Right renal cortex interstitium (tissue), 3 donors: Measurements from ENCODE around the gene IFT52. TPM values are rescaled to one million over a fixed set of nuclear protein-coding genes. Genes with fewer than 3 reads are reported as not detected.

Source experiments
- DNase-seq, 3 donors: peaks; one replicate each; pipeline ENCODE4 v3.0.0-alpha.2; 2013; ENCODE audit warnings: low read depth in 3 of 3, low spot score in 2 of 3
- polyA plus RNA-seq, 3 donors: library from polyadenylated mRNA; unstranded; fragments of 120-200 nt; gene quantifications; one replicate each; pipeline ENCODE4 v1.2.1, GENCODE V29; 2013; ENCODE audit not compliant: insufficient read length in 3 of 3

The IFT52 gene, protein sequence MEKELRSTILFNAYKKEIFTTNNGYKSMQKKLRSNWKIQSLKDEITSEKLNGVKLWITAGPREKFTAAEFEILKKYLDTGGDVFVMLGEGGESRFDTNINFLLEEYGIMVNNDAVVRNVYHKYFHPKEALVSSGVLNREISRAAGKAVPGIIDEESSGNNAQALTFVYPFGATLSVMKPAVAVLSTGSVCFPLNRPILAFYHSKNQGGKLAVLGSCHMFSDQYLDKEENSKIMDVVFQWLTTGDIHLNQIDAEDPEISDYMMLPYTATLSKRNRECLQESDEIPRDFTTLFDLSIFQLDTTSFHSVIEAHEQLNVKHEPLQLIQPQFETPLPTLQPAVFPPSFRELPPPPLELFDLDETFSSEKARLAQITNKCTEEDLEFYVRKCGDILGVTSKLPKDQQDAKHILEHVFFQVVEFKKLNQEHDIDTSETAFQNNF
- polyA plus RNA-seq = 10 to 100 TPM; 77.4 to 81.6 (median 78.8) TPM

DNA sequence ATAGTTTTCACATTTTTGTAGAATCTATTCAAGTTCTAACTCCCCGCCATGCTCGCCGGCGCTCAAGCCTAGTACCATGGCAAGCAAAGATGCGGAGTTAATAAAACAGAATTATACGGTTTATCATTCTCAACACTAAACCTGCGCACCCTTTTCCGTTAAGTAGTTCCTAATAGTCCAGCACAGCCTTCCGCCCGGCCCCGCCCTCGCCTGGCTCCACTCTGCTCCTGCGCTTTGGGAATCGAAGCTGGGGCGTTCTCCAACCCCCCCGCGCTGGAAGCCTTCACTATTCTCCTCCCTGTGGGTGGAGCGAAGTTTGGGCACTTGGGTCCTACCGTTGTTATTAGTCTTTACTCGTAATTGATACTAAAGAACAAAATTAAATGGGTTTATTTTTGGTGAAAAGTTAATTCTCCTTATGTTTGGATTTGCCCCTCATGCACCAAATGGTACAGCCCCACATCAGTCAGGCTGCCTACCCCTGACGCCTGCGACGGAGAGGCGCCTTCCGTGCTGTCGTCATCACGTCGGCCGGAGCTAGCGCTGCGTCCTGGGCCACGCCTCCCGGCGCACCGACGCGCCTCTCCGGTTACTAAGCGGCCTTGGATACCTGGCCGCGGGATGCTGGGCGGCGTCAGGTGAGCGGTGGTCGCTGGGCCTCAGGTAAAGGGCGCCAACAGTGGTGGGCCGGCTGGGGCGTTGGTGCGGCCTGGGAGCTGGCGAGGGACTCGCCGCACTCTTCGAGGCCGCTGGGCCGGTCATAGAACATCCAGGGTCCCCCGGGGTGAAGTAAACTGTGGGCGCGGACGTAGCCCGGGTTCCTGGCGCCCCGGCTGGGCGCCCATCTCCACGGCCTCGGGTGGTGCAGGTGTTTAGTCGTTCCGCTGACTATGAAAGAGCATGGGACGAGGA lies at the start of gene IFT52:
Gene IFT52, plus strand, starts transcription at position 546 of the 912 bp plus-strand sequence. CDS start 3,762 bp downstream, outside the sequence.
- DNase-seq = peak; percentile 91 to 95 (median 91)

DNA sequence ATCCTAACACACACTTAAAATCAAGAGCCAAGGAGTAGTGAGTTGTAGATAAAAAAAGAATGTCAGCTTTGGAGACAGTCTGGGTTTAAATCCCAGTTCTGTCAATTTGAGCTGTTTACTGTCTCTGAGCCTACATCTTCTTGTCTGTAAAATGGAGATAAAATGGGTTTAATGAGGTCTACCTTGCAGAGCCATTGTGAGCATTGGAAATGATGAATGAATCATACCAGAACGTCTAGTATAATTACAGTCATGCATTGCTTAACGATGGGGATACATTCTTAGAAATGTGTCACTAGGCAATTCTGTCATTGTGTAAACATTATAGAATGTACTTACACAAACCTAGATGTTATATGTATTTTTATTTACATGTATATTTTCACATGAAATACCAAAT lies 49.5 kb upstream of the IFT52 start:
- DNase-seq = no peak

DNA sequence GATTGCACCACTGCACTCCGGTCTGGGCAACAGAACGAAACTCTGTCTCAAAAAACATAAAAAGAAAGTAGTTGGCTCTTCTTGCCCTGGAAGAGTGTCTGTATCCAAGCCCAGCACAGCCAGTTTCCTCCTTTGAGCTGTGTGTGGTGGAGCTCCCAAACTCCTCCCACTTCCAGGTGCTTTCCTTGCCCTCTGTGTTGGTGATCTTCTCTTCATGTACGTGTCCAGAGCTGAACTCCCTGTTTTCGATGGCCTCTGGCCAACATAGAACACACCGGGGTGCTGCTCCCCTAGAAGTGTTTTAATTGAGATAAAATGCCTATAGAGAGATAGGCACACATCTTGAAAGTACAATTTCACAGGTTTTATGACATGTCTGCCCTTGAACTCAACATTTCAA lies 48.6 kb upstream of the IFT52 start:
- DNase-seq = no peak

DNA sequence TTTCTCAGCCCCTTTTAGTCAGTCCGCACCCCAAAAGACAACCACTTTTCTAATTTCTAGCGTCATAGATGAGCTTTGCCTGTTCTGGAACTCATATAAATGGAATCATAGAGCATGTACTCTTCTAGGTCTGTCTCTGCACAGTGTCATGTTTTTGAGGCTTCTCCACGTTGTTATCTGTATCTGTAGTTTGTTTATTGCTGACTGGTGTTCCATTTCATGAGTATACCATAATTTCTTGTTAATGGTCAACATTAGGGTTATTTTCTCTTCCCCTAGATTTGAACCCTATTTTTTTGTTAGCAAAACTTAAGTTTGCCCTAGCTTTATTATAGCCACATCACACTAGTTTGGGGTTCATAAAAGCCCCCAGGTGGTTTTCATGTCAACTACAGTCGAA lies 48.1 kb upstream of the IFT52 start:
- DNase-seq = no peak

DNA sequence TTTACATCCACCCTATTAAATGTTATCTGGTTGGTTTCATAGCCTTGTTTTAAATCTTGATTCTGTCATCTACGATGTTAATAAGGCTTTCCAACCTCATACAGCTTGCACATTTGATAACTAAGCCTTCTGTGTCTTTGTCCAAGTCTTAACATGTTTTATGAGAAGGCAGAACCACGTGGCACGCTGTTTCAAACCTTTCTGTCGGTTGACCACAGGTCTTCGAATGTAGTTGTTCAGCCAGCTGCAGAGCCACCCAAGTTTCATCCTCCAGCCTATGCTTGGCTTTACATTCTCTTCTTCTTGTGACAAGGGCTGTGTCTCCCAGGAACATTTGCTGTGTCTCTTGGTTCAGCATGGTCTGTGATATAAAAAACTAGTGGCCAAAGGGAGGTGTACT lies 47.6 kb upstream of the IFT52 start:
- no peak for DNase-seq

DNA sequence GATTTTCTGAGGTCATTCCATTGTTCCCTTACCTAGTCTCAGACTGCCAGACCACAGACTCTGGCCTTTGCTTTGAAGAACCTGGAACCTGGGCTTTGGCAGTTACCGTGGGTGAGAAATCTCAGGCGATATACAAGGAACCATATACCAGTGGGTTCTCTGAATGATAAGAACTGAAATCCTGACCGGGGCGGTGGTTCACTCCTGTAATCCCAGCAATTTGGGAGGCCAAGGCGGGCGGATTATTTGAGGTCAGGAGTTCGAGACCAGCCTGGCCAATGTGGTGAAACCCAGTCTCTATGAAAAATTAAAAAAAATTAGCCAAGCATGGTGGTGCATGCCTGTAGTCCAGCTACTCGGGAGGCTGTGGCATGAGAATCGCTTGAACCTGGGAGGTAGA lies 46.2 kb upstream of the IFT52 start:
- DNase-seq = no peak

DNA sequence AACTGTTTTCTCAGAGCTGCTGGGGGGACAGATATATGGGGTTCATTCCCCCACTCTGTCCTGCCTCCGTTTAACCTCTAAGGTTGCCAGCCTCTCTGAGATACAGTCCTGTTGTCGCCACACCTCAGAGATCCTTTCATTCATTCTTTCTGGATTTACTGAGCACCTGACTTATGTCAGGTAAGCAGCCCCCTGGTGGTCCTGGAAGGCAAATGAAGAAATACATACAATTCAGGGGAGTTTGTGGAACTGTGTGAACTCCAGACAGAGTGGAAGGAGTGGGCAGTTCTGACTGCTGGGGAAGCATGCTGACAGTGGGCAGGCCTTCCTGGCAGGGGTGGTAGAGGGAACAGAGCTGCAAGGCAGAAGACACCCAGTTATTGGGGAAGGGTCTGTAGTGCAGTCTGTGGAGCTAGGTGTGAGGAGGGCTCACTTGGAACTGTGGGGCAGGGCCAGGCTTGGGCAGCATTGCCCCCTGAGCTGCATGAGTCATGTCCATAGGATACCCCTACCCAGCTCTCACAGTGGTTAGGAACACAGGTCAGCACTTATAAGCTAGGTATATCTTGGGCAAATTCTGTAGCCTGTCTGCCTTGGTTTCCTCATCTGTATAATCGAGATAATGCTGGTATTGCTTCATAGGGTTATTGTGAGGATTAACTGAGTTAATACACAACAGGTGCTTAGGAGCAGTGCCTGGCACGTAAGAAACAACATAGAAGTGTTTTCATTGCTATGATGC lies 44.7 kb upstream of the IFT52 start:
- no peak for DNase-seq

DNA sequence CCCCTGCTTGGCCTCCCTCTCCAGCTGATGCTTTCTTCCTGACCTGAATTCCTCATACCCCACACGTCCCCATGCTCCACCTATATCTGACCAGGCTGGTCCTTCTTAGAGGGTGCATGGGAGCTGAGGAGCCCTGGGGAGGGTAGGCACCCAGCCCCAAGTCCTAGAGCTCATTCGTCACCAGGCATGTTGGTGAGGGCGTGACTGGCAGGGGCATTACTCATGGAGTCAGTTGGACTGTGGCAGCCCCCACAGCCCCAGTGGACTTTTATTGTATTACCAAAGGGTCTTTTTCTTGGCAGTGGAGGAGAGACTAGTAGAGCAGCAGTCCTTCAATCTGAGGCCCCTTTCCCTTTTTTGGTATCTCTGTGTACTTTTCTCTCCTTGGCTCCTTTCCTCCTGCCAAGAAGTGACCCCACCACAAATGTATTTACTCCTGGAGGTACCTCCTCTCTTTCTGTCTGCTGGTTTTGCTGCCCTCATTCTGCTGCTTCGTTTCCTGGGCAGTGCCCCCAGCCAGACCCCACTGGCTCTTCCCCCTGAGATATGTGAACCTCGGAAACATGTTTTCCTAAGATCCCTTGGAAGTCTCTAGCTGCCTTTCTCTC lies 42.4 kb upstream of the IFT52 start:
- no peak for DNase-seq

DNA sequence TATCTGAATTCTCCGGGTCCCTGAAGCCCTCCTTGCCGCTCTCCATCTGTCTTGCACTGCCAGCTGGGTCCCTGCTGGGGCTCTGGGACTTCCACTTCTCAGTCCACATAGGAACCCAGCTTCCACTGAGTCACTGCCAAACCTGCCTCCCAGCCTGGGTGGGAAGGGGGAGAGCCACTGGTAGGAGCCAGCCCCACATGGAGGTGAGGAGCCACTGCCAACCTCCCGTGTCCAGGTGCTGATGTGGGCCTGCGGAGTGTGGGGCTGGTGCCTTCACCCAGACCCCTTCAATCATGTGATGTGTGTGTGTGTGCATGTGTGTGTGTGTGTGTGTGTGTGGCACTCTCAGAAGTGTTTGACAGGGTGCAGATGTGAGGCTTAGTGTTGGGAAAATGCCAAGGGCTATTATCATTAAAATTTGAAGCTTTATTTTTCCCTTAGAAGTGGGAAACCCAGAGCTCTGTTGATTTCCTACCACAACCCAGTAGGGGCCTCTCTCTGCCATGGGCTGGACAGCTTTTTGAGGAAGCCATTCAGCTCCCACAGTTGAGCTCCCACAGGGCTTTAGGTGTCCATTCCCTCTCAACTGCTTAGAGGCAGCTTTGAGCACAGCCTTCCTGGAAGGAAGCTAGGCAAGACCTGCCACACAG lies 41.2 kb upstream of the IFT52 start:
- no peak for DNase-seq

DNA sequence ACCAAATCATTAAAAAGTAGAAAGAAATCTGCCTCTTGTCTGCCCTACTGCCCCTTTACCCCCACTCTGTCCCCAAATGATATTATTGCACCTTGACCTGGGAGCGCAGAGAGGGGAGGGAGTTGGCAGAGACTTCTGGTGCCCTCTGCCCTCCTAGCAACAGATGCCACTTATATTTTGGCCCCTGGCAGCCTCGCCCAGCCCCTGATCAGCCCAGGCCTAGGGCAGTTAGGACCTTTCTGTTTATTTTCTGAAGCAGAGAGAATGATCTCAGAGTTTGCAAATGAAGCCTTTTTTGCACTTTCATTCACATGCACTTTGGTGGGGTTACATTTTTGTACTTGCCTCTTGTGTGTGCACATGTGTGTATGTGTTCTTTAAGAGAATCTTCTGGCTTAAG lies 40.3 kb upstream of the IFT52 start:
- DNase-seq = no peak

DNA sequence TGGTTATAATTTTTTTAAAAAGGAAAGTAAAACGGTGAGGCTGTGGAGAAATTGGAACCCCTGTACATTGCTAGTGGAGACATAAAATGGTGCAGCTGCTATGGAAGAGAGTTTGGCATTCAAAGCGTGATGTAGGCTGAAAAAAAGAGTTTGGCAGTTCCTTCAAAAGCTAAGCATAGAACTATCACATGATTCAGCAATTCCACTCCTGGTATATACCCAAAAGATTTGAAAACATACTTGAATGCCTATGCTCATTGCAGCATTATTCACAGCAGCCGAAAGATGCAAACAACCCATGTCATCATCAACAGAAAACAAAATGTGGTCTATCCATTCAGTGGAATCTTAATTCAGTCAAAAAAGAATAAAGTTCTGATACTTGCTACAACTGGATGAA lies 36.4 kb upstream of the IFT52 start:
- DNase-seq = no peak

DNA sequence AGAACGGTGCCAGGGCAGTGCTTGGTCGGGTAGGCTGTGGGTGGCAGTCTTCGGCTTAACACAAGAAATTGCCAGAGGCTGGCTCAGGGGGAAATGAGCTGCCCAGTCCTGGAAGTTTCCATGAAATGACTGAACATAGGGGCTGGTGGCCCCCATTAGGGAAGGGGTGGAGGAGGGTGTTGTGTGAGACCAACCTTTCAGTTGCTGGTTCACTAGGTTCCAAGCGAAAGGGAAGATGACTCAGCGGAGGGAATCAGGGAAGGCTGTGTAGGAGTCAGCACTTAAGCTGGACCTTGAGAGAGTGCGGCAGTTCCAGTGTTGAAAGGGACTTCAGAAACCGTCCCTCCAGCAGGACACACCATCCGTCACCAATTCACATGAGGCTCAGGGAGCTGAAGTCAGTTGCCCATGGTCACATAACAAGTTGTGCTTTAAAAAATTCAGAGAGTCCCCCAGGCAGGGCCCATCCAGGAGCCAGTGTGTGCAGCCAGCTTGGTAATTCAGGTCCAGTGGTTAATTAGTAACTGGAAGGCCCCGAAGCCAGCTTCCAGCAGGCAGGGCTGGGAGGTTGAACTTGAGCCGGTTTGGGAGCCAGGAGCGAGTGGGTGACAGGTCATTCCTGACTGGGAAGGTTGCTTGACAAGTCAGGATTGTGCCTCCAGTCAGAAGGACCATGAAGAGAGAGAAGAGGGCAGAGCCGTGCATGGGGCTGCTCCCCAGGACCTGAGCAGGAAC lies 32.2 kb upstream of the IFT52 start, which contains the start of gene SGK2:
Gene SGK2, plus strand, starts transcription at position 616 of the 735 bp plus-strand sequence. CDS start 7,469 bp downstream, outside the sequence.
- DNase-seq = peak; percentile 47 to 74 (median 64)

DNA sequence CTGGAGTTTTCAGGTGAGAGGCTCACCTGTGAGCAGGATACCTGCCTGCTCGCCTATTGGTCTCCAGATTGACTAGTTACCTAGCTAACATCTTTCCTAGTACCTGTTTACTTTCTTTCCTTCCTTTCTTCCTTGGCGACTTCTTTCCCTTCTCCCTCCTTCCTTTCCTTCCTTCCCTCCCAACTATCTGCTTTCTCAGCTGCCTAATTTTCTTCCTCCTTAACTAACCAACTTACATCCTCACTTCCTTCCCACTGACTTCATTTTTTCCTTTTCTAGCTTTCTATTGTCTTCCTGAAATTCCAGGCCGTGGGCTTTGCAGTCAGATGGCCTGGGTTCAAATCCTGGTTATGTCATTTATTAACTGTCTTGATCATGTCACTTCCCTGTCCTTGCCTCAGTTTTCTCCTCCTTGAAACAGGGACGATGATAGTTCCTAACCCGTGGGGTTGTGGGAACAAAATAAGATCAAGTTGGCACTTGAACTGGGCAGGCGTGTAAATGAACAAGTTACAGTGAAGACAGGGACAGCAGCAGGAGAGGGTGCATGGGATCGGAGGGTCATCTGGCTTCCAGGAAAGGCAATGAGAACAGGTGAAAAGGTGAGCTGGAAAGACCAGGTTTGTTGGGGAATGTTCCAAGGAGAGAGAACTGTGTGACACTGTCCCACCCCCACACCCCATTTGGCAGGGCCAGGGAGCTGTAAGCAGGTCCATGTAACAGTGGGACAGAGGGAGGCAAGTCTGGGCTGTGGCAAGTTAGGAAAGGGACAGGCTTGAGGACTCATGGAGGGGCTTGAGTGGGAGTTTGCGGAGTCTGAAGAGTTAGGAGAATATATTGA lies 31.4 kb upstream of the IFT52 start:
- no peak for DNase-seq

DNA sequence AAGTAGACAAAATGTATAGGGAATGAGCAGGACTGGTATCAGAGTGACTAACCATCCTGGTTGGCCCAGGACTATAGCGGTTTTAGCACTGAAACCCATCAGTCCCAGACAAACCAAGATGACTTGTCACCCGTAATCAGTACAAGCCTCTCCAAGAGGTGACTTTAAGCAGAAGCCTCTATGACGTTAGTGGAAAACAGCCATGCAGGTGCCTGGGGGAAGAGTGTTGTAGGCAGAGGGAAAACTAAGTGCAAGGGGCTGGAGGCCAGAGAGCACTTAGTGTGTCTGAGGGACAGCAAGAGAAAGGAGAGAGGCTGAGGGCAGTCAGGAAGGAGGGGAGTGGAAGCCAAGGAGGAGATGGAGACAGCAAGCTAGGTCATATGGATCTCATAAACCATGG lies 29.8 kb upstream of the IFT52 start:
- DNase-seq = no peak

DNA sequence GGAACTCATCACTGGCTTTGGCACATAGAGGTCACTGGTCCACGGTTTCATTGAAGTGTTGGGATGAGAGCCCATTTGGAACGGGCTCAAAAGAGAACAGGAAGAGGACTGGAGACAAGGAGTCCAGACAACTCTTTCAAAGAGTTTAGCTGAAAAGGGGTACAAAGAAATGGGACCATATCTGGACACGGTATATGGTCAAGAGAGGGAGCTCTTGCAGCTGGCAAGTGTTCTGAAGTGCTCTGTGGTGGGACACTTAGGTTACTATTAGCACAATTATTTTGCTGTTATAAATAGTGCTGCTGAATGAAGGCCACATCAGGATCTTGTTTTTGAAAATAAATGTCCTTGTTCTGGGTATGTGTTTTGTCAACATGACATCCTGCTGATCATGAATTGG lies 27.3 kb upstream of the IFT52 start:
- DNase-seq = no peak

DNA sequence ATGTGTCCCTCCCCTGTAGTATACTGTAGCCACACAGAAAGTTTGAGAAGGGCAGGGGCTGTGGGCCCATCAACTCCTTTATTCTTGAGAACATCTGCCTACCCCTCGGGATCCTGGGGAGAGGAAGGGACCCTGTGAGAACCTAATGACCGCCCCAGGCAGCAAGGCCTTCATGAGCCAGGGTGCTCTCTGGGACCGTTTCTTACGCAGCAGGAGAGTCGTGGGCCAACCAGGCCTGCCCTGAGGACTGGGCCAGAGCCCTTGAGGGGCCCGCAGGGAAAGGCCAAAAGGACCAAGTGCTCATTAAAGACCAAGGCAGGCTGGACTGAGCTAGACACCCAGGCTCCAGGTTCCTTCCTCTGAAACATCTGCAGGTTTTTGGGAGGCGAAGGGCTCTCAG lies 26.7 kb upstream of the IFT52 start:
- DNase-seq = no peak

DNA sequence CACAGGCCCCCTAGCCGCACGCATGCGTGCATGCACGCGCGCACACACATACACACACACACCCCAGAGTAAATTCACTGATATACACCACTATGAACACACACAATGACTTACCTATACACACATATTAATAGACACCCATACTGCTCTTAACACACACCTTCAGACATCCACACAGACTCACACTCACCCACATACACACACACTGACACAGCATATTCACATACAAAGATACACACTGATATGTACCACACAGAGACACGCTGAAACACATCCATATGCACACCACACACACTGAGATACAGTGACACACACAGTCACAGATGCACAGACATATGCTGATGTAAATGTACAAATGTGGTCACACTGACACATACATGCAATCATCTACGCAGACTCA lies 26.3 kb upstream of the IFT52 start:
- no peak for DNase-seq
